ENCODE data around the gene DHX16.

Gene DHX16

DNA sequence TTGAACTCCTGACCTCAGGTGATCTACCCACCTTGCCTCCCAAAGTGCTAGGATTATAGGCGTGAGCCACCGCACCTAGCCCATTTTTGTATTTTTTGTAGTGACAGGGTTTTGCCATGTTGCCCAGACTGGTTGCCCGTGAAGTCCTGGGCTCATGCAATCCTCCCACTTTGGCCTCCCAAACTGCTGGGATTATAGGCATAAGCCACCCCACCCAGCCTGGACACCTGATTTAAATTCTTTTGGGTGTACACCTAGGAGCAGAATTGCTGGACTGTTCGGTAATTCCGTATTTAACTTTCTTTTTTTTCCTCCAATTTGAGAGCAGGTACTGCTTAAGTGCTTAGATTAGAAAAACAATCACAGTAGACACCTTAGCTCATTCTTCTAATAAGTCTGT lies 23.6 kb upstream of the DHX16 start:
- H3K4me1 ChIP-seq (ENCODE audit: control insufficient read depth in 5 of 5, insufficient read depth in 5 of 5, low read length in 5 of 5), result peaks cover 0 to 13% (median 5%) of the 10 kb centered on the region in 5 donors
- no peak overlapping the region for H3K27ac ChIP-seq (ENCODE audit: low read depth, low read length)
- H3K27me3 ChIP-seq (ENCODE audit: control insufficient read depth in 5 of 5, insufficient read depth in 4 of 5, low read length in 5 of 5), result no peaks in the 10 kb centered on the region
- H3K9ac ChIP-seq (ENCODE audit: low read length in 5 of 5), result no peak overlapping the region
- no peak overlapping the region for H3K4me3 ChIP-seq (ENCODE audit: low read depth in 1 of 5, low read length in 5 of 5)
- H3K9me3 ChIP-seq (ENCODE audit: control insufficient read depth in 5 of 5, low read length in 5 of 5), result no peaks in the 10 kb centered on the region
- peaks cover 0 to 6% (median 3%) of the 10 kb centered on the region in 5 donors for H3K36me3 ChIP-seq (ENCODE audit: control insufficient read depth in 5 of 5, insufficient read depth in 5 of 5, low read length in 5 of 5)

DNA sequence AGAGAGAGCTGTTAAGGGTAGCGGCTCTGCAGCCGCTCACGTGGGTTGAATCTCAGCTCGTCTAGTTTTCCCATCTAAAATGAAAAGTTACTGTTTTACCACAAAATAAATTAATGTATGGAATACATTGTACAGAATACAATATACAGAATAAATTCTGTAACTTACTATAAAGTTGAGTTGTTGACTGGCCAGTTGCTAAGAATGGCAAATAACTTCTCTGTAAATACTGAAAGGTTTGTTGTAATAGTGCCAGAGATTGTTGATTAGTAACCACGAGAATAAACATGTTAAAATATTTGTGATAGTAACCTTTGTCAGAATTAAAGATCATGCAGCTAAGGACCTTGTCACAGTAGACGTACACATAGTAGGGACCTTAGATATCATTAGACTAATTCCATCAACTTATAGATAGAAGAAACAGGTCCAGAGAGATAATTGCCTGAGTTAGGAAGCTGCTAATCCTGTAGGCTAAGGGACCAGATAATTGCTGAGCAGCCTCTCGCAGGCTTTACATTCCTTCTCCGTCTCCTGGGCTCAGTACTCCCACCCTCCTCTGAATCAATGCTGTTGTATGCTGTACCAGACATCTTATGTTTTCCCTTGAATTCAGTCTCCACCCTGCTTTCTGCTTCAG lies 18.5 kb upstream of the DHX16 start:
- peak overlapping the region in 1 of 5 donors; percentile 32 for H3K9ac ChIP-seq (ENCODE audit: low read length in 5 of 5)
- no peaks in the 10 kb centered on the region for H3K9me3 ChIP-seq (ENCODE audit: control insufficient read depth in 5 of 5, low read length in 5 of 5)
- H3K4me1 ChIP-seq (ENCODE audit: control insufficient read depth in 5 of 5, insufficient read depth in 5 of 5, low read length in 5 of 5), result peaks cover 8 to 48% (median 42%) of the 10 kb centered on the region in 5 donors
- H3K27ac ChIP-seq (ENCODE audit: low read depth, low read length), result peak overlapping the region; percentile 100
- peak overlapping the region in 4 of 5 donors; percentile 52 to 86 (median 72) for H3K4me3 ChIP-seq (ENCODE audit: low read depth in 1 of 5, low read length in 5 of 5)
- no peaks in the 10 kb centered on the region for H3K36me3 ChIP-seq (ENCODE audit: control insufficient read depth in 5 of 5, insufficient read depth in 5 of 5, low read length in 5 of 5)
- H3K27me3 ChIP-seq (ENCODE audit: control insufficient read depth in 5 of 5, insufficient read depth in 4 of 5, low read length in 5 of 5), result peaks cover 0 to 4% (median 0%) of the 10 kb centered on the region in 5 donors

DNA sequence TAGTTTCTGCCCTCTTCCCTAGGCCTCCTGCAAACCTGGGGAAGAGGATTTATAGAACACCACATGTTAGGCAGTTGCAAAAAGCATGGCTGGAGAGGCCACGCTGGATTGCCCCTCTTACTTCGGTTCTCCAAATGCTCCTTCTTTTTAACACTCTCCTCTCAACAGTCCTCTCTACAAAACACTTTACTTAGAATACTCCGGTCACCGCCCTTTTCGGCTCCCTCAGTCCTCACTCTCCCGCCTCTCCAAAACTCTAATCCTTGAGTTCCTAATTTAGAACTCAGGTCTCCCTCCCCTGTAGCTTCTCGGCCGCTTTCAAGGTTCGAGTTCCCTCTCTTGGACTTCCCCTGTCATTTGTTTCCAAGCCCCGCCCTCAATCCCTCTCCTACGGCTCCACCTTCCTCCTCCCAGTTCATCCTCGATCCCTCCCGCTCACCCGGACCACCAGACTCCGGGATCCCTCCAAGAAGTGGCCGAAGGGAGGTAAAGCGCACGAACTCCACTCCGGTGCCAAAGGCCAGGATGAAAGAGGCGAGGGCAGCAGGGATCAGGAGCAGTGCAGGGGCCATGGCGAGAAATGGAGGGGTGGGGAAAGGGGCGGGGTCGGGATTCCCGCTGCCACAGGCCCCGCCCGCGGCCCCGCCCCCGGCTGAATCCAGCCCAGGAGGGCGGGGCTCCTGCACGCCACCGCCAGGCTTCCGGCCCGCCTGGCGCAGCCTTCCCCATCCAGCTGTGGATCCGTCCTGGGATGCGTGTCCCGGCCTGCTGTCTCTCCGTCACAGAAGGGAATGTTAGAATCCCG lies 17.8 kb upstream of the DHX16 start, which contains the start of gene NRM:
Gene NRM (minus strand): TSS at position 582 of the 805 bp plus-strand sequence. CDS start 10 bp downstream, at position 572.
- peak within 1 kb of the TSS; percentile 52 to 97 (median 80) for H3K4me3 ChIP-seq (ENCODE audit: low read depth in 1 of 5, low read length in 5 of 5)
- H3K9me3 ChIP-seq (ENCODE audit: control insufficient read depth in 5 of 5, low read length in 5 of 5), result no peaks in the 10 kb centered on the region
- H3K27ac ChIP-seq (ENCODE audit: low read depth, low read length), result peak within 1 kb of the TSS; percentile 100
- H3K9ac ChIP-seq (ENCODE audit: low read length in 5 of 5), result peak within 1 kb of the TSS; percentile 40 to 82 (median 61)
- H3K36me3 ChIP-seq (ENCODE audit: control insufficient read depth in 5 of 5, insufficient read depth in 5 of 5, low read length in 5 of 5), result no peaks in the 10 kb centered on the region
- H3K27me3 ChIP-seq (ENCODE audit: control insufficient read depth in 5 of 5, insufficient read depth in 4 of 5, low read length in 5 of 5), result peaks cover 0 to 4% (median 0%) of the 10 kb centered on the region in 5 donors
- peaks cover 8 to 55% (median 50%) of the 10 kb centered on the region in 5 donors for H3K4me1 ChIP-seq (ENCODE audit: control insufficient read depth in 5 of 5, insufficient read depth in 5 of 5, low read length in 5 of 5)

DNA sequence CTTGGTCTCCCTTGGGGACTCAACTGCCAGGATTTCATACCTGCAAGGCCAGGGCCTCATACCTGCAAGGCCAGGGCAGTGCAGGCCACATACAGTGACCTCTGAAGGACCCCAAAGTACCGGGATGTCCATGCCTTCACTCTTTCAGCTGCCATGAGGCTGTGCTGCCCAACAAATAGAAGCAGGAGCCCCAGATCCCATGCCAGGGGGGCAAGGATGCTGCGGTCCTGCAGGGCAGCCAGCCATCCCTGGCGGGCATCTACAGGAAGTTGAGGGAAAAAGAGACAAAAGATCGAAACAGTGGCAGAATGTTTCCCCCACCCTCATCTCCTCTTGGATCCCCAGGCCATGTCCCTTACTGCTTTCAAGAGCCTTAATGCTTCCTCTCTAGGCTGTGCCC lies 17.2 kb upstream of the DHX16 start:
- peak overlapping the region in 3 of 5 donors; percentile 40 to 82 (median 68) for H3K9ac ChIP-seq (ENCODE audit: low read length in 5 of 5)
- H3K4me3 ChIP-seq (ENCODE audit: low read depth in 1 of 5, low read length in 5 of 5), result peak overlapping the region; percentile 52 to 97 (median 80)
- peaks cover 0 to 4% (median 0%) of the 10 kb centered on the region in 5 donors for H3K27me3 ChIP-seq (ENCODE audit: control insufficient read depth in 5 of 5, insufficient read depth in 4 of 5, low read length in 5 of 5)
- no peaks in the 10 kb centered on the region for H3K9me3 ChIP-seq (ENCODE audit: control insufficient read depth in 5 of 5, low read length in 5 of 5)
- H3K4me1 ChIP-seq (ENCODE audit: control insufficient read depth in 5 of 5, insufficient read depth in 5 of 5, low read length in 5 of 5), result peaks cover 10 to 56% (median 52%) of the 10 kb centered on the region in 5 donors
- peak overlapping the region; percentile 100 for H3K27ac ChIP-seq (ENCODE audit: low read depth, low read length)
- H3K36me3 ChIP-seq (ENCODE audit: control insufficient read depth in 5 of 5, insufficient read depth in 5 of 5, low read length in 5 of 5), result no peaks in the 10 kb centered on the region

DNA sequence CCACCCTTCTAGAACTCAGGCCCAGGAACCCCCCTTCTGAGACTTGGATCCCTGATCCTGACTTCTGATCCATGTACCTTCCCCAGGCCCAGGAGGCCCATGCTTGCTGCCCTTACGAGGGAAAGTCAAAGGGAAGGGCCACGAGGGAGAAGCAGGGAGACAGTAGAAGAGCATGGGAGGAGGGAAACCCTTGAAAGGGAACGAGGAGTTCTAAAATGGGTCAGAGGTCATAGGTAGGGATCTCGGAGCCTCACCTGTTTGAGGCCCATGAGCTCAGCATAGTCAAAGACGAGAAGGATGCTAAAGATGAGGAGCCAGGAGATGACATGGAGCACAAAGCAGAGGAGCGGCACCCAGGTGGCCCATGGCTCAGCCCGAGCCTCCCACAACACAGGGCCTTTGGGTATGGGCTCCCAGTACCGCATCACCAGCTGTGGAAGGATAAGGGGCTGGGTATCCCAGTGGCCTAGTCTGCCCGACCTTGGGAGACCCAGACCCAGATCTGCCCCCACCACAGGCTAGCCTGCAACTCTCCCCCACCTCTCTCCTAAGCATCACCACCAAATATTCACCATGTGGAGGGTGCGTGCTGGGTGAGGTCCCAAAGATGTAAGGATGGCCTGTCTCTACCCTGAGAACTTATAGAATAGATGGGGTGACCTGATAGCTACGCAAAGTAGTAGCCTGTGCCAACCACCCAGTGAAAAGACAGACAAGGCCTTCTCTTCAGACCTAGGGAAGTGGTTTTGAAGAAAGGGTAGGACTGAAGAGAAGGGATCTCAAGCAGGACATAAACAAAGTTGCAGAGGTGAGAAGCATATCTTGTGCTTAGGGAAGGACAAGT lies 16.4 kb upstream of the DHX16 start:
- peak overlapping the region in 3 of 5 donors; percentile 68 to 96 (median 94) for H3K9ac ChIP-seq (ENCODE audit: low read length in 5 of 5)
- H3K27ac ChIP-seq (ENCODE audit: low read depth, low read length), result peak overlapping the region; percentile 100
- peaks cover 0 to 4% (median 0%) of the 10 kb centered on the region in 5 donors for H3K27me3 ChIP-seq (ENCODE audit: control insufficient read depth in 5 of 5, insufficient read depth in 4 of 5, low read length in 5 of 5)
- H3K36me3 ChIP-seq (ENCODE audit: control insufficient read depth in 5 of 5, insufficient read depth in 5 of 5, low read length in 5 of 5), result no peaks in the 10 kb centered on the region
- H3K4me3 ChIP-seq (ENCODE audit: low read depth in 1 of 5, low read length in 5 of 5), result peak overlapping the region in 3 of 5 donors; percentile 75 to 94 (median 80)
- H3K9me3 ChIP-seq (ENCODE audit: control insufficient read depth in 5 of 5, low read length in 5 of 5), result no peaks in the 10 kb centered on the region
- peaks cover 10 to 62% (median 57%) of the 10 kb centered on the region in 5 donors for H3K4me1 ChIP-seq (ENCODE audit: control insufficient read depth in 5 of 5, insufficient read depth in 5 of 5, low read length in 5 of 5)

DNA sequence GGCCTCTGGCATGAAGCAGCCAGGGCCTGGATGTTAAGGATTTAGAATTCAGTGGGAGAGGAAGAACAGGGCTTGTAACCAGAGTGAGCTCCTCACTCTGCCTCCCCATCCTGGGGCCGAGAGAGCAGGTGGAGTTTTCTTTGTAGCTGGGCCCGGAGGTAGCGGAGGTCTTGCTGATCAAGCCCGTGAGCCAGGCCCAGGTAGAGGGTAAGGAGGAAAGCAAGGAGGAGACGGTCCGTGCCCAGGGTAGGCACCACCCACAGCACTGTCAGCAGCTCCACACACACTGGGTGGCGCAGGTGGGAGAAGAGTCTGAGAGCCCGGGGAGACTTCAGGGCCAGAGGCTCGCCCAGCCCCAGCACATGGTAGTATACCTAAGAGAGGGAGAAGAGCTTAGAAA lies 15.8 kb upstream of the DHX16 start:
- Histone ChIP-seq H3K36me3 (ENCODE audit: control insufficient read depth in 5 of 5, insufficient read depth in 5 of 5, low read length in 5 of 5) (no peaks in the 10 kb centered on the region), H3K4me3 (ENCODE audit: low read depth in 1 of 5, low read length in 5 of 5) (peak overlapping the region in 3 of 5 donors; percentile 75 to 94 (median 85)), H3K9ac (ENCODE audit: low read length in 5 of 5) (peak overlapping the region in 2 of 5 donors; percentile 94 to 96), H3K9me3 (ENCODE audit: control insufficient read depth in 5 of 5, low read length in 5 of 5) (no peaks in the 10 kb centered on the region), H3K27ac (ENCODE audit: low read depth, low read length) (peak overlapping the region; percentile 100), H3K27me3 (ENCODE audit: control insufficient read depth in 5 of 5, insufficient read depth in 4 of 5, low read length in 5 of 5) (peaks cover 0 to 4% (median 0%) of the 10 kb centered on the region in 5 donors), H3K4me1 (ENCODE audit: control insufficient read depth in 5 of 5, insufficient read depth in 5 of 5, low read length in 5 of 5) (peaks cover 12 to 69% (median 63%) of the 10 kb centered on the region in 5 donors)

DNA sequence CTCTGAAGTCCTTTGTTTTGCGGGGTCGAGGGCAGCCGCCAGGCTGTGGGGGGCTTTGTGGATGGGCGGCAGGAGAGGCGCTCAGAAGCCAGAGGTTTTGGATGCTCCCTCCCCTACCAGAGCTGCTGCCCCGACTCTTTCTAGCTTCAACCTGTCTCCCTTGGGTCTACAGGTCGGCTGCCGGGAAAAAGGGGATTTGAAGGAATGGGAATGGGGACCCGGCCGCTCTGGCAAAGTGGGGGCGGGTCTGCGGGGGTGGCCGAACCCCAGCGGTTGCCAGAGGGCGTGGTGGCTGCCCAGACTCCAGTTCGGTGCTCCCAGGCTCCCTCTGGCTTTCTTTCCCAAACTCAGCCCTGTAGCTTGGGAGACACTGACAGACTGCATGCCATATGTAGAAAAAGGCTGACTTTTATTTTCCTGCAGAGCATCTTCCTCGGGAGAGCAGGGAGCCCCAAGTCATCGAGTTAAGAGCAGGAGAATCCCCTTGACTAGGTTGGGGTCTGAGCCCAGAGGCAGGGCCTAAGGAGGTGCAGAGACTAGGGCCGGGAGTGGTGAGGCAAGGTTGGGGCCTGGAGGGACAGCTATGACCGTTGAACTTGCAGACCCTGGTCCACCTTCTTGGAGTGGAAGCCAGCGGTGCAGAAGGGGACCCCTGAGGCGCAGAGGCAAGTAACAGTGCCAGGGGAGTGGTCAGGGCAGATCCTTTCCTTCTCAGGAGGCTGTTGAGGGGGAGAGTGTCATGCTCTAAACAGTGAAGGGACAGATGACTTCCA lies 15.0 kb upstream of the DHX16 start:
- Histone ChIP-seq H3K36me3 (ENCODE audit: control insufficient read depth in 5 of 5, insufficient read depth in 5 of 5, low read length in 5 of 5) (peaks cover 0 to 3% (median 0%) of the 10 kb centered on the region in 5 donors), H3K4me3 (ENCODE audit: low read depth in 1 of 5, low read length in 5 of 5) (peak overlapping the region; percentile 71 to 94 (median 77)), H3K27me3 (ENCODE audit: control insufficient read depth in 5 of 5, insufficient read depth in 4 of 5, low read length in 5 of 5) (peaks cover 0 to 9% (median 0%) of the 10 kb centered on the region in 5 donors), H3K9me3 (ENCODE audit: control insufficient read depth in 5 of 5, low read length in 5 of 5) (no peaks in the 10 kb centered on the region), H3K27ac (ENCODE audit: low read depth, low read length) (peak overlapping the region; percentile 100), H3K9ac (ENCODE audit: low read length in 5 of 5) (peak overlapping the region; percentile 73 to 97 (median 94)), H3K4me1 (ENCODE audit: control insufficient read depth in 5 of 5, insufficient read depth in 5 of 5, low read length in 5 of 5) (peaks cover 18 to 76% (median 70%) of the 10 kb centered on the region in 5 donors)

DNA sequence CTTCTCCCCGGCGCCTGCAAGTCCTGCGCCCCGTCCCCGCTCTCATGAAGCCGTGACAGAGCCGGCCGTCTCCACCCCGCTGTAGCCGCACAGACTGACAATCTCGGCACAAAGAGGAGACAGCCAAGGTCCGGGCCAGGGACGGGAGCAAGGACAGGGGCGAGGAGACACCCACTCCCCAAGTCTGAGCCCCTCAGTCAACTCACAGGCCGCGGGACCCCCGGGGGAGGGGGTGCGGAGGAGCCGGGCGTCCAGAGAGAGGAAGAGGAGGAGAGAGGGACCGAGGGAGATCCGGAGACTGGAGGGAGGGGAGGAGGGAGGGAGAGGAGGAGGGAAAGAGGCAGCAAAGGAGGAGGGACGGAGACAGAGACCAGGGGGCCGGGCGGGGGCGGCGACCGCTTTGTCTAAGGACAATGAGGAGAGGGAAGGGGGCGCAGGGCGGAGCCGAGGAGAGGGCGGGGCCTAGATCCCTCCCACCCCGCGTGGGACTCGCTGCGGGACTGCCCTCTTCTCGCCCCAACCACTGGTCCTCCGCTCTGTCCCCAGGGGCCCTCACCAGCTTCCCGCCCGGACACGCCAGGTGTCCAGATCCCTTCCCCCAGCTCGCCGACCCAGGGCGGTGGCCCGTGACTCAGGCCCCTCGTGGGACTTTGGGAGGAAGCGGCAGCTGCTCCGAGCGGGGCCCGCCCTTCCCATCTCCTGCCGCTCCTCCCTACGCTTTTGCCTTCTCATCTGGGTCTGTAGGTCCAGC lies 14.3 kb upstream of the DHX16 start:
- H3K27ac ChIP-seq (ENCODE audit: low read depth, low read length), result peak overlapping the region; percentile 100
- peak overlapping the region; percentile 73 to 97 (median 94) for H3K9ac ChIP-seq (ENCODE audit: low read length in 5 of 5)
- H3K27me3 ChIP-seq (ENCODE audit: control insufficient read depth in 5 of 5, insufficient read depth in 4 of 5, low read length in 5 of 5), result peaks cover 0 to 9% (median 0%) of the 10 kb centered on the region in 5 donors
- H3K9me3 ChIP-seq (ENCODE audit: control insufficient read depth in 5 of 5, low read length in 5 of 5), result no peaks in the 10 kb centered on the region
- H3K4me3 ChIP-seq (ENCODE audit: low read depth in 1 of 5, low read length in 5 of 5), result peak overlapping the region; percentile 42 to 94 (median 77)
- peaks cover 0 to 3% (median 0%) of the 10 kb centered on the region in 5 donors for H3K36me3 ChIP-seq (ENCODE audit: control insufficient read depth in 5 of 5, insufficient read depth in 5 of 5, low read length in 5 of 5)
- peaks cover 23 to 84% (median 78%) of the 10 kb centered on the region in 5 donors for H3K4me1 ChIP-seq (ENCODE audit: control insufficient read depth in 5 of 5, insufficient read depth in 5 of 5, low read length in 5 of 5)
